Smooth muscle cell of the umbilical artery (primary cell): ENCODE data around the gene KLHL25. TPM values are rescaled to one million over a fixed set of nuclear protein-coding genes. Genes with fewer than 3 reads are reported as not detected.

Experiments
- total RNA-seq: library from RNA; depleted of rRNA; stranded (reverse); fragments of >200 nt; gene quantifications from 2 replicates; pipeline ENCODE4 v1.2.3, GENCODE V29; 2014

Gene KLHL25
- total RNA-seq: 6.2 and 8.9 TPM in 2 replicates

GRCh38 chr15:85794598-85795336 is at the start of gene KLHL25:
TSS of gene KLHL25 (minus strand) at chr15:85794925. CDS start at chr15:85769810, 25,115 bp downstream.

